HepG2 (cell line): ENCODE data around the gene TSEN54. TPM values are rescaled to one million over a fixed set of nuclear protein-coding genes. Genes with fewer than 3 reads are reported as not detected.

Experiments
- EP300 ChIP-seq, 3 experiments: sonication (generic) in 1 of 3; formaldehyde crosslinking in 1 of 3; IDR thresholded peaks; 2 replicates each; pipeline versions ENCODE4 v1.5.1 to v1.6.1; 2011 to 2020; ENCODE audit warnings: low read depth in 2 of 3, low read length in 2 of 3, borderline replicate concordance in 1 of 3, improper control_type of control experiment in 1 of 3, mild to moderate bottlenecking in 1 of 3, missing genetic modification reagents in 1 of 3, moderate library complexity in 1 of 3
- HNRNPL ChIP-seq: fragments of 200-400 bp; formaldehyde crosslinking; IDR thresholded peaks from 2 replicates; pipeline ENCODE4 v1.6.1; 2017; ENCODE audit warnings: mild to moderate bottlenecking, low read depth, low read length
- IRF2 ChIP-seq: IDR thresholded peaks from 2 replicates; pipeline ENCODE4 v1.6.1; 2018; ENCODE audit warnings: missing genetic modification reagents, missing compliant biosample characterization
- TCF7L2 ChIP-seq: IDR thresholded peaks from 2 replicates; pipeline ENCODE4 v1.6.1; 2011; ENCODE audit warnings: mild to moderate bottlenecking, low read depth, low read length, moderate library complexity
- U2AF1 ChIP-seq: fragments of 200-400 bp; formaldehyde crosslinking; optimal IDR thresholded peaks from 2 replicates; pipeline ENCODE3; 2017; ENCODE audit warnings: mild to moderate bottlenecking, low read depth, low read length
- ZNF235 ChIP-seq: sonication (generic); formaldehyde crosslinking; IDR thresholded peaks from 2 replicates; pipeline ENCODE4 v1.8.1; 2023; ENCODE audit warnings: mild to moderate bottlenecking, missing genetic modification reagents, borderline replicate concordance
- ZNF292 ChIP-seq: sonication (generic); formaldehyde crosslinking; IDR thresholded peaks from 2 replicates; pipeline ENCODE4 v1.8.1; 2022; ENCODE audit warnings: mild to moderate bottlenecking, low read depth, missing genetic modification reagents, borderline replicate concordance
- ZNF557 ChIP-seq: sonication (generic); formaldehyde crosslinking; IDR thresholded peaks from 2 replicates; pipeline ENCODE4 v1.4.0; 2020; ENCODE audit warnings: missing genetic modification reagents
- ZNF605 ChIP-seq: sonication (generic); formaldehyde crosslinking; IDR thresholded peaks from 2 replicates; pipeline ENCODE4 v1.8.0; 2022; ENCODE audit warnings: mild to moderate bottlenecking, missing genetic modification reagents
- ZNF746 ChIP-seq: sonication (generic); formaldehyde crosslinking; IDR thresholded peaks from 2 replicates; pipeline ENCODE4 v1.8.0; 2022; ENCODE audit warnings: mild to moderate bottlenecking, missing genetic modification reagents
- ZNF772 ChIP-seq: sonication (generic); formaldehyde crosslinking; IDR thresholded peaks from 2 replicates; pipeline ENCODE4 v1.5.0; 2020; ENCODE audit warnings: mild to moderate bottlenecking, missing genetic modification reagents
- ZSCAN9 ChIP-seq: IDR thresholded peaks from 2 replicates; pipeline ENCODE4 v1.6.1; 2016; ENCODE audit warnings: borderline replicate concordance
- polyA plus RNA-seq, 8 experiments: library from polyadenylated mRNA; depleted of rRNA in 3 of 8; stranded (reverse) in 7 of 8; unstranded in 1 of 8; fragments of >200 nt; fragmentation: Illumina TruSeq in 4 of 8; extraction: Trizol in 4 of 8; gene quantifications; 2 replicates each; pipeline versions ENCODE4 v1.2.1 to v1.2.3, GENCODE V29; 2011 to 2016; ENCODE audit warnings: low read depth in 4 of 8, missing spikeins in 1 of 8, mixed read lengths in 1 of 8; ENCODE audit not compliant: insufficient read depth in 1 of 8
- total RNA-seq, 5 experiments: library from RNA; depleted of rRNA; stranded (reverse); fragments of >200 nt; fragmentation: Illumina TruSeq; extraction: Trizol; gene quantifications; 2 replicates each; pipeline ENCODE4 v1.2.3, GENCODE V29; 2016; ENCODE audit warnings: low read depth in 1 of 5
- TF ChIP-seq, protein P1 (sequence below): sonication (generic); formaldehyde crosslinking; IDR thresholded peaks from 2 replicates; pipeline ENCODE4 v1.5.0; 2020; ENCODE audit warnings: mild to moderate bottlenecking, missing genetic modification reagents
- TF ChIP-seq, protein P2 (sequence below): sonication (generic); formaldehyde crosslinking; IDR thresholded peaks from 2 replicates; pipeline ENCODE4 v1.4.0; 2020; ENCODE audit warnings: missing genetic modification reagents; ENCODE audit errors: not compliant biosample characterization
- TF ChIP-seq, protein P3 (sequence below): sonication (generic); formaldehyde crosslinking; IDR thresholded peaks from 2 replicates; pipeline ENCODE4 v1.4.0; 2020; ENCODE audit warnings: missing genetic modification reagents, borderline replicate concordance
- TF ChIP-seq, protein P4 (sequence below): sonication (generic); formaldehyde crosslinking; IDR thresholded peaks from 2 replicates; pipeline ENCODE4 v1.4.0; 2020; ENCODE audit warnings: missing genetic modification reagents

TSEN54 gene
- total and polyA plus RNA-seq, 2 of the 13 experiments (the other 11 are each of a cell fraction or from before 2014, with no cell fraction given): 62.9 to 63.3 TPM

DNA sequence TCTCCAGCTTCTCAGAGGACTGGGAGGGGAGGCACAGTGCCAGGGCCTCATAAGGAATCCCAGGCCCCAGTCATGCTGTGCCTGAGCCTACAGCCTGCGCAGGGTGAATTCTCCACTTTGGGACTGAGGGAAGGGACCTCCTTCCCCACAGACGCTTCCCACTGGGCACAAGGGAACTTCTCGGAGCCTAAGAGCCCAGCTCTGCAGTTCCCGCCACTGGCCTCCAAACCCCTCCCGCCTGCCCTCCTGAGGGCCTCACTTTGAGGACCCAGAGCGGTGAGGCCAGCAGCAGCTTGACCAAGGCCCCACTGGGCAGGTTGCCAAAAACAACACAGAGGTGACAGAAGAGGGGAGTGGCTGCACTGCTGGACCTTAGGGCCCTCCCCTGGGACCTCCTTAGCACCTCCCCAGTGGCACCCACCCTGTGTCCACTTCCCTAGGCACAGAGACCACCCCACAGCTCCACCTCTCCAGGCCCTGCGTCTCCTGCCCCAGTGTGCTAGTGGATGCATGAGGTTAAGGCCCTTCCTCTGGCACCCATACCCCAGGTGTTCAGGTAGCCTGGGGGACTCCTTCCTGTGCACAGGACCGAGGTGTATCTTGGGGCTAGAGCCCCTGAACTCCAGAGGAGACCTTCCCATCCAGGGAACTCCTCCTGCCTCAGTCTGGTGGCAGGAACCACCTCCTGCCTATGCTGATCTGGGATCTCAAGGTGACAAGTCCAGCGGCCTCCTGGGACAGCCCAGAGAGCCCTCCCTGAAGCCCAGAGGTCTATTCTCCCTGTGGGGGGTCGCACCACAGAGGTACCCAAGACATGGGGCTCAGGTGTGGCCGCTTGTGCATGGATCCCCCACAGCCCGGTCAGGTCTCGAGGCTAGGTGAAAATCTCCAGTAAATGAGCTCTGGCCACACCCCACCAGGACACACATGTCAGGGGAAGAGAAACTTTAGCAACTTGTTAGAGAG lies 4.4 kb upstream of the TSEN54 start (continued):
- TF ChIP-seq HNRNPL (peak; percentile 94), ZNF235 (CRISPR knock-in tag) (peak; percentile 26; the same call in 1 of the 2 replicates), ZNF292 (CRISPR knock-in tag) (peak; percentile 94), EP300 (IDR thresholded peaks at IDR 0.05; ENCODE audit: low read depth in 2 of 2, low read length in 2 of 2) (peak in 1 of 2 experiments; percentile 96; a peak in 2 of 4 replicates), EP300 (CRISPR knock-in tag; IDR thresholded peaks at IDR 0.05; ENCODE audit: borderline replicate concordance) (peak; percentile 62; the same call in 1 of the 2 replicates), ZNF605 (CRISPR knock-in tag) (peak; percentile 78; the same call in 1 of the 2 replicates), TCF7L2 (no peak), ZNF772 (peak; percentile 95), ZNF557 (CRISPR knock-in tag) (0 out of 2 replicates have a peak, but pooled peaks have one; percentile 50), U2AF1 (peak; percentile 70), ZNF746 (CRISPR knock-in tag) (peak; percentile 85), IRF2 (peak; percentile 97), ZSCAN9 (CRISPR knock-in tag) (peak; percentile 90; the same call in 1 of the 2 replicates)
- TF ChIP-seq, protein P1, sequence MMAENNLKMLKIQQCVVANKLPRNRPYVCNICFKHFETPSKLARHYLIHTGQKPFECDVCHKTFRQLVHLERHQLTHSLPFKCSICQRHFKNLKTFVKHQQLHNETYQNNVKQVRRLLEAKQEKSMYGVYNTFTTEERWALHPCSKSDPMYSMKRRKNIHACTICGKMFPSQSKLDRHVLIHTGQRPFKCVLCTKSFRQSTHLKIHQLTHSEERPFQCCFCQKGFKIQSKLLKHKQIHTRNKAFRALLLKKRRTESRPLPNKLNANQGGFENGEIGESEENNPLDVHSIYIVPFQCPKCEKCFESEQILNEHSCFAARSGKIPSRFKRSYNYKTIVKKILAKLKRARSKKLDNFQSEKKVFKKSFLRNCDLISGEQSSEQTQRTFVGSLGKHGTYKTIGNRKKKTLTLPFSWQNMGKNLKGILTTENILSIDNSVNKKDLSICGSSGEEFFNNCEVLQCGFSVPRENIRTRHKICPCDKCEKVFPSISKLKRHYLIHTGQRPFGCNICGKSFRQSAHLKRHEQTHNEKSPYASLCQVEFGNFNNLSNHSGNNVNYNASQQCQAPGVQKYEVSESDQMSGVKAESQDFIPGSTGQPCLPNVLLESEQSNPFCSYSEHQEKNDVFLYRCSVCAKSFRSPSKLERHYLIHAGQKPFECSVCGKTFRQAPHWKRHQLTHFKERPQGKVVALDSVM (CRISPR knock-in tag): peak; percentile 99
- TF ChIP-seq, protein P2, sequence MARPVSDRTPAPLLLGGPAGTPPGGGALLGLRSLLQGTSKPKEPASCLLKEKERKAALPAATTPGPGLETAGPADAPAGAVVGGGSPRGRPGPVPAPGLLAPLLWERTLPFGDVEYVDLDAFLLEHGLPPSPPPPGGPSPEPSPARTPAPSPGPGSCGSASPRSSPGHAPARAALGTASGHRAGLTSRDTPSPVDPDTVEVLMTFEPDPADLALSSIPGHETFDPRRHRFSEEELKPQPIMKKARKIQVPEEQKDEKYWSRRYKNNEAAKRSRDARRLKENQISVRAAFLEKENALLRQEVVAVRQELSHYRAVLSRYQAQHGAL (CRISPR knock-in tag): no peak
- TF ChIP-seq, protein P3, sequence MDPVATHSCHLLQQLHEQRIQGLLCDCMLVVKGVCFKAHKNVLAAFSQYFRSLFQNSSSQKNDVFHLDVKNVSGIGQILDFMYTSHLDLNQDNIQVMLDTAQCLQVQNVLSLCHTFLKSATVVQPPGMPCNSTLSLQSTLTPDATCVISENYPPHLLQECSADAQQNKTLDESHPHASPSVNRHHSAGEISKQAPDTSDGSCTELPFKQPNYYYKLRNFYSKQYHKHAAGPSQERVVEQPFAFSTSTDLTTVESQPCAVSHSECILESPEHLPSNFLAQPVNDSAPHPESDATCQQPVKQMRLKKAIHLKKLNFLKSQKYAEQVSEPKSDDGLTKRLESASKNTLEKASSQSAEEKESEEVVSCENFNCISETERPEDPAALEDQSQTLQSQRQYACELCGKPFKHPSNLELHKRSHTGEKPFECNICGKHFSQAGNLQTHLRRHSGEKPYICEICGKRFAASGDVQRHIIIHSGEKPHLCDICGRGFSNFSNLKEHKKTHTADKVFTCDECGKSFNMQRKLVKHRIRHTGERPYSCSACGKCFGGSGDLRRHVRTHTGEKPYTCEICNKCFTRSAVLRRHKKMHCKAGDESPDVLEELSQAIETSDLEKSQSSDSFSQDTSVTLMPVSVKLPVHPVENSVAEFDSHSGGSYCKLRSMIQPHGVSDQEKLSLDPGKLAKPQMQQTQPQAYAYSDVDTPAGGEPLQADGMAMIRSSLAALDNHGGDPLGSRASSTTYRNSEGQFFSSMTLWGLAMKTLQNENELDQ (CRISPR knock-in tag): no peak
- TF ChIP-seq, protein P4, sequence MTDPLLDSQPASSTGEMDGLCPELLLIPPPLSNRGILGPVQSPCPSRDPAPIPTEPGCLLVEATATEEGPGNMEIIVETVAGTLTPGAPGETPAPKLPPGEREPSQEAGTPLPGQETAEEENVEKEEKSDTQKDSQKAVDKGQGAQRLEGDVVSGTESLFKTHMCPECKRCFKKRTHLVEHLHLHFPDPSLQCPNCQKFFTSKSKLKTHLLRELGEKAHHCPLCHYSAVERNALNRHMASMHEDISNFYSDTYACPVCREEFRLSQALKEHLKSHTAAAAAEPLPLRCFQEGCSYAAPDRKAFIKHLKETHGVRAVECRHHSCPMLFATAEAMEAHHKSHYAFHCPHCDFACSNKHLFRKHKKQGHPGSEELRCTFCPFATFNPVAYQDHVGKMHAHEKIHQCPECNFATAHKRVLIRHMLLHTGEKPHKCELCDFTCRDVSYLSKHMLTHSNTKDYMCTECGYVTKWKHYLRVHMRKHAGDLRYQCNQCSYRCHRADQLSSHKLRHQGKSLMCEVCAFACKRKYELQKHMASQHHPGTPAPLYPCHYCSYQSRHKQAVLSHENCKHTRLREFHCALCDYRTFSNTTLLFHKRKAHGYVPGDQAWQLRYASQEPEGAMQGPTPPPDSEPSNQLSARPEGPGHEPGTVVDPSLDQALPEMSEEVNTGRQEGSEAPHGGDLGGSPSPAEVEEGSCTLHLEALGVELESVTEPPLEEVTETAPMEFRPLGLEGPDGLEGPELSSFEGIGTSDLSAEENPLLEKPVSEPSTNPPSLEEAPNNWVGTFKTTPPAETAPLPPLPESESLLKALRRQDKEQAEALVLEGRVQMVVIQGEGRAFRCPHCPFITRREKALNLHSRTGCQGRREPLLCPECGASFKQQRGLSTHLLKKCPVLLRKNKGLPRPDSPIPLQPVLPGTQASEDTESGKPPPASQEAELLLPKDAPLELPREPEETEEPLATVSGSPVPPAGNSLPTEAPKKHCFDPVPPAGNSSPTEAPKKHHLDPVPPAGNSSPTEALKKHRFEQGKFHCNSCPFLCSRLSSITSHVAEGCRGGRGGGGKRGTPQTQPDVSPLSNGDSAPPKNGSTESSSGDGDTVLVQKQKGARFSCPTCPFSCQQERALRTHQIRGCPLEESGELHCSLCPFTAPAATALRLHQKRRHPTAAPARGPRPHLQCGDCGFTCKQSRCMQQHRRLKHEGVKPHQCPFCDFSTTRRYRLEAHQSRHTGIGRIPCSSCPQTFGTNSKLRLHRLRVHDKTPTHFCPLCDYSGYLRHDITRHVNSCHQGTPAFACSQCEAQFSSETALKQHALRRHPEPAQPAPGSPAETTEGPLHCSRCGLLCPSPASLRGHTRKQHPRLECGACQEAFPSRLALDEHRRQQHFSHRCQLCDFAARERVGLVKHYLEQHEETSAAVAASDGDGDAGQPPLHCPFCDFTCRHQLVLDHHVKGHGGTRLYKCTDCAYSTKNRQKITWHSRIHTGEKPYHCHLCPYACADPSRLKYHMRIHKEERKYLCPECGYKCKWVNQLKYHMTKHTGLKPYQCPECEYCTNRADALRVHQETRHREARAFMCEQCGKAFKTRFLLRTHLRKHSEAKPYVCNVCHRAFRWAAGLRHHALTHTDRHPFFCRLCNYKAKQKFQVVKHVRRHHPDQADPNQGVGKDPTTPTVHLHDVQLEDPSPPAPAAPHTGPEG (CRISPR knock-in tag): peak; percentile 68; the same call in 1 of the 2 replicates
